Stomach (tissue), 9 donors: ENCODE data around the gene DDX54. TPM values are rescaled to one million over a fixed set of nuclear protein-coding genes. Genes with fewer than 3 reads are reported as not detected.

ENCODE experiments used
- DNase-seq, 2 donors: peaks; one replicate each; pipeline versions ENCODE4 v3.0.0 to v3.0.0-alpha.2; 2013 to 2019
- H3K27ac ChIP-seq, 5 donors: fragments of 200-600 bp in 4 of 5; sonication (generic) in 4 of 5; one replicate each; pipeline ENCODE4 v1.5.1; 2013 to 2019; ENCODE audit warnings: mild to moderate bottlenecking in 1 of 5, moderate library complexity in 1 of 5
- H3K27me3 ChIP-seq, 3 donors: fragments of 200-600 bp; sonication (generic); one replicate each; pipeline ENCODE4 v1.5.1; 2017 to 2019; ENCODE audit warnings: mixed run types in 1 of 3
- H3K36me3 ChIP-seq, 4 donors: fragments of 200-600 bp; sonication (generic); 1 replicate in 3 of 4; 2 replicates in 1 of 4; pipeline ENCODE4 v1.5.1; 2016 to 2019
- H3K4me1 ChIP-seq, 4 donors: fragments of 200-600 bp; sonication (generic); one replicate each; pipeline ENCODE4 v1.5.1; 2016 to 2019
- H3K4me3 ChIP-seq, 4 donors: fragments of 200-600 bp; sonication (generic) in 3 of 4; one replicate each; pipeline ENCODE4 v1.5.1; 2016 to 2019; ENCODE audit warnings: mild to moderate bottlenecking in 1 of 4
- H3K9me3 ChIP-seq, 4 donors: fragments of 200-600 bp; sonication (generic); one replicate each; pipeline ENCODE4 v1.5.1; 2016 to 2019
- CTCF ChIP-seq, 7 experiments: fragments of 450-650 bp in 4 of 7; fragments of 200-600 bp in 3 of 7; sonication (generic) in 3 of 7; IDR thresholded peaks; one replicate each; pipeline ENCODE4 v1.5.1; 2016 to 2019; ENCODE audit warnings: antibody characterized with exemption in 7 of 7, control low read depth in 2 of 7, mild to moderate bottlenecking in 1 of 7
- EP300 ChIP-seq: sonication (generic); formaldehyde crosslinking; IDR thresholded peaks from one replicate; pipeline ENCODE4 v1.6.1; 2017; ENCODE audit warnings: antibody characterized with exemption
- POLR2A ChIP-seq, 4 donors: fragments of 450-650 bp; IDR thresholded peaks; one replicate each; pipeline ENCODE4 v1.6.1; 2016; ENCODE audit warnings: antibody characterized with exemption in 4 of 4, control low read depth in 2 of 4, mild to moderate bottlenecking in 1 of 4, moderate library complexity in 1 of 4
- POLR2AphosphoS5 ChIP-seq, 3 donors: sonication (generic); formaldehyde crosslinking; IDR thresholded peaks; one replicate each; pipeline ENCODE4 v1.6.1; 2016; ENCODE audit warnings: antibody characterized with exemption in 3 of 3
- WGBS, 5 donors: extraction: QIAGEN DNeasy Blood & Tissue Kit in 3 of 5; methylation state at CpG; one replicate each; pipeline versions ENCODE4 v1.1.5 to v1.1.7; 2013 to 2018; 5-methylcytosine and 5-hydroxymethylcytosine counted together
- intact Hi-C: fragments of 100-400 bp; cut with DNase I; formaldehyde crosslinking; loops from one replicate; pipeline ENCODE4 v1.15.1; 2023; ENCODE audit warnings: low total_unique reads
- polyA plus RNA-seq, 3 donors: library from polyadenylated mRNA; stranded (reverse); fragments of 200-250 nt; gene quantifications; one replicate each; pipeline ENCODE4 v1.2.3, GENCODE V29; 2013
- small RNA-seq, 4 donors: library from RNA; depleted of rRNA; stranded (forward); fragments of <200 nt; gene quantifications; one replicate each; pipeline ENCODE3, GENCODE V24; 2016
- total RNA-seq, 5 donors: library from RNA; depleted of rRNA; stranded (reverse); fragments of >200 nt; gene quantifications; one replicate each; pipeline versions ENCODE4 v1.1.0 to v1.2.3, GENCODE V29; 2014 to 2016
- donor health status: healthy with polysubstance abuse.
- donor health status: Bipolar disorder and iron deficiency.
- donor health status: healthy.

Gene DDX54
- total and polyA plus RNA-seq, 8 donors = 14.6 to 167 (median 37.9) TPM

DNA sequence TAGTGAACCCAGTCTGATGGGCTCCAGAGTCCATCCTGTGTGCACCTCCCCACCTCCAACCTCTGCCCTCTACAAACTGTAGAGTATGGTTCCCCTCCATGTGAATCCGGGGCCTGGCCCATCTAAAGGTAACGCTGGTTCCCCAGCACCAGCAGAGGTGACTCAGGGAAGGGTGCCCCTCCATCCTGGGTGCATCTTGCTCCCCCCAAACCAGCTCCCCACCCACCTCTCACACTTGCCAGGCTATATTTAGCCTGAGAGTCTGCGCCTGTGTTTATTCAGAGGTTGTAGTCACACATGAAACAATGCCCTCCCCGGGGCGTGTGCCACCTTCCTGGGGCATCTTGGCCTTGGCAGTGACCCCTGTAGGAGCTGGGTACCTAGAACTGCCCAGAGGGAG is 75.9 kb downstream of the DDX54 start:
- H3K36me3 ChIP-seq = peaks cover 0 to 22% (median 2%) of the 10 kb centered on the region in 4 donors
- H3K9me3 ChIP-seq = no peaks in the 10 kb centered on the region
- TF ChIP-seq POLR2AphosphoS5 (IDR thresholded peaks at IDR 0.05) (no peak), POLR2A (IDR thresholded peaks at IDR 0.05) (no peak), EP300 (no peak), CTCF (IDR thresholded peaks at IDR 0.05) (no peak)
- H3K4me1 ChIP-seq = no peaks in the 10 kb centered on the region
- H3K4me3 ChIP-seq = no peak overlapping the region
- 67 to 74% (median 72%) methylated on average over 5 of the region's 5 CpGs for WGBS, 5 donors
- peaks cover 0 to 38% (median 0%) of the 10 kb centered on the region in 3 donors for H3K27me3 ChIP-seq
- DNase-seq = no peak
- H3K27ac ChIP-seq = no peak overlapping the region
- intact Hi-C loops = no loop called here

- Histone ChIP-seq H3K4me1 (peaks cover 0 to 8% (median 6%) of the 10 kb centered on the region in 4 donors), H3K27me3 (peaks cover 0 to 43% (median 6%) of the 10 kb centered on the region in 3 donors), H3K4me3 (no peak overlapping the region), H3K27ac (no peak overlapping the region), H3K36me3 (peaks cover 0 to 22% (median 2%) of the 10 kb centered on the region in 4 donors), H3K9me3 (no peaks in the 10 kb centered on the region)
- intact Hi-C loops = no loop called here
- DNase-seq = no peak
- 89 to 99% (median 96%) methylated on average over 4 of the region's 4 CpGs for WGBS, 5 donors
- TF ChIP-seq EP300 (no peak), POLR2A (IDR thresholded peaks at IDR 0.05) (no peak), CTCF (IDR thresholded peaks at IDR 0.05) (no peak), POLR2AphosphoS5 (IDR thresholded peaks at IDR 0.05) (no peak)
Measured at GRCh38 chr12:113108308-113108707, 77.0 kb downstream of the DDX54 start.

Small RNAs within 50 kb of the gene (small RNA-seq; reads per million reads assigned to genes)
- gene MIR7106 (0 reads per million in 4 donors), gene RF00019 (0 reads per million in 4 donors)

Other genes starting within 250 kb of the DDX54 start
- 100 to 1,000 TPM in 1 of 5 donors, 10 to 100 TPM in 3, 1 to 10 TPM in 1; 7.1 to 208 (median 45.2) TPM for gene OAS3, start 247.0 kb downstream of the DDX54 start, total RNA-seq
- gene OAS3, start 247.0 kb downstream of the DDX54 start, polyA plus RNA-seq = 1 to 10 TPM; 5.7 to 7.1 (median 6.9) TPM
- 10 to 100 TPM in 4 of 5 donors, not detected in 1; 11.4 to 25.1 (median 19.0) TPM for gene OAS2, start 207.0 kb downstream of the DDX54 start, total RNA-seq
- 10 to 100 TPM in 2 of 3 donors, 1 to 10 TPM in 1; 8.5 to 11.8 (median 10.9) TPM for gene OAS2, start 207.0 kb downstream of the DDX54 start, polyA plus RNA-seq
- 1 to 10 TPM in 4 of 5 donors, under 1 TPM in 1; 0.43 to 6.2 (median 2.7) TPM for gene DTX1, start 128.7 kb downstream of the DDX54 start, total RNA-seq
- gene DTX1, start 128.7 kb downstream of the DDX54 start, polyA plus RNA-seq = 1 to 10 TPM; 1.0 to 1.5 (median 1.1) TPM
- 10 to 100 TPM in 3 of 5 donors, 1 to 10 TPM in 2; 8.8 to 62.0 (median 47.3) TPM for gene RASAL1, start 49.7 kb downstream of the DDX54 start, total RNA-seq
- 10 to 100 TPM in 2 of 3 donors, 1 to 10 TPM in 1; 3.0 to 28.9 (median 18.8) TPM for gene RASAL1, start 49.7 kb downstream of the DDX54 start, polyA plus RNA-seq
- 1 to 10 TPM in 1 of 5 donors, not detected in 4; 5.7 TPM for gene CFAP73, start 35.8 kb downstream of the DDX54 start, total RNA-seq
- gene CFAP73, start 35.8 kb downstream of the DDX54 start, polyA plus RNA-seq = 1 to 10 TPM in 1 of 3 donors, under 1 TPM in 2; 0.44 to 2.6 (median 0.70) TPM
- 10 to 100 TPM in 2 of 5 donors, 1 to 10 TPM in 3; 4.1 to 19.2 (median 5.0) TPM for gene RITA1, start 243 bp upstream of the DDX54 start, total RNA-seq
- 10 to 100 TPM in 2 of 3 donors, 1 to 10 TPM in 1; 8.4 to 14.3 (median 11.5) TPM for gene RITA1, start 243 bp upstream of the DDX54 start, polyA plus RNA-seq
- gene TPCN1, start 36.0 kb upstream of the DDX54 start, total RNA-seq = 10 to 100 TPM; 15.2 to 78.2 (median 48.4) TPM
- 10 to 100 TPM in 1 of 3 donors, 1 to 10 TPM in 2; 5.8 to 24.2 (median 6.3) TPM for gene TPCN1, start 36.0 kb upstream of the DDX54 start, polyA plus RNA-seq
- 100 to 1,000 TPM in 1 of 5 donors, 10 to 100 TPM in 4; 16.5 to 167 (median 49.8) TPM for gene SLC8B1, start 149.6 kb upstream of the DDX54 start, total RNA-seq
- gene SLC8B1, start 149.6 kb upstream of the DDX54 start, polyA plus RNA-seq = 10 to 100 TPM in 2 of 3 donors, 1 to 10 TPM in 1; 9.0 to 19.7 (median 13.8) TPM
- gene PLBD2, start 173.1 kb upstream of the DDX54 start, total RNA-seq = 10 to 100 TPM in 3 of 5 donors, 1 to 10 TPM in 2; 2.7 to 32.4 (median 18.1) TPM
- 1 to 10 TPM; 5.2 to 8.2 (median 8.2) TPM for gene PLBD2, start 173.1 kb upstream of the DDX54 start, polyA plus RNA-seq
- gene SDS, start 218.4 kb upstream of the DDX54 start, total RNA-seq = 1 to 10 TPM in 2 of 5 donors, not detected in 3; 1.2 to 4.2 TPM
- gene SDS, start 218.4 kb upstream of the DDX54 start, polyA plus RNA-seq = 1 to 10 TPM in 2 of 3 donors, under 1 TPM in 1; 0.25 to 4.7 (median 1.4) TPM
- 10 to 100 TPM in 2 of 5 donors, 1 to 10 TPM in 1, not detected in 2; 5.9 to 27.2 (median 16.2) TPM for gene SDSL, start 236.9 kb upstream of the DDX54 start, total RNA-seq
- 10 to 100 TPM; 11.8 to 19.6 (median 13.9) TPM for gene SDSL, start 236.9 kb upstream of the DDX54 start, polyA plus RNA-seq